Subcutaneous adipose tissue (tissue), 4 donors: ENCODE results near the gene SLC23A1. TPM values are rescaled to one million over a fixed set of nuclear protein-coding genes. Genes with fewer than 3 reads are reported as not detected.

Source experiments
- total RNA-seq, 4 donors: library from RNA; depleted of rRNA; stranded (reverse); fragments of >200 nt; gene quantifications; one replicate each; pipeline ENCODE4 v1.1.0, GENCODE V29; 2016
- TF ChIP-seq, protein P1 (sequence below): fragments of 450-650 bp; IDR thresholded peaks from one replicate; pipeline ENCODE4 v1.5.1; 2016; ENCODE audit warnings: low read depth, mild to moderate bottlenecking, control low read depth, antibody characterized with exemption, moderate library complexity

The SLC23A1 gene
- total RNA-seq, 4 donors from 2014 or later, result not detected

DNA sequence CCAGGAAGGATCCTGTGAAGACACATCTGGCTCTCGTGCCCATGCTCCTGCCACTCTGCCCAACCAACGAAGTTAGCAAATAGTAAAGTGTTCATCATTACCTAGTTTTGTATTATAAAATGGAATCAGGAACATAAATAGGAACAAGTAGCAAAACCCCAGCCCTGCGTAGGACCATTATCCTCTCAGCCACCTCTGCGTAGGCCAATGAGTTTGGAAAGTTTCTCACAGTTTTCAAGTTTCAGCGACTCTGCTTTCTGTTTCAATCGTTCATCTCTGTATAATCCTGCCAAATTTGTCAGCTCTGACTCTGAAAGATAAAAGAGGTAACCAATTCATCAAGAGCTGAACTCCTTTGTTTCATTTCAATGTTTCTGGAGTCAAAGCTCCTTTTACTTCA is 30.9 kb upstream of the SLC23A1 start:
- TF ChIP-seq, protein P1, sequence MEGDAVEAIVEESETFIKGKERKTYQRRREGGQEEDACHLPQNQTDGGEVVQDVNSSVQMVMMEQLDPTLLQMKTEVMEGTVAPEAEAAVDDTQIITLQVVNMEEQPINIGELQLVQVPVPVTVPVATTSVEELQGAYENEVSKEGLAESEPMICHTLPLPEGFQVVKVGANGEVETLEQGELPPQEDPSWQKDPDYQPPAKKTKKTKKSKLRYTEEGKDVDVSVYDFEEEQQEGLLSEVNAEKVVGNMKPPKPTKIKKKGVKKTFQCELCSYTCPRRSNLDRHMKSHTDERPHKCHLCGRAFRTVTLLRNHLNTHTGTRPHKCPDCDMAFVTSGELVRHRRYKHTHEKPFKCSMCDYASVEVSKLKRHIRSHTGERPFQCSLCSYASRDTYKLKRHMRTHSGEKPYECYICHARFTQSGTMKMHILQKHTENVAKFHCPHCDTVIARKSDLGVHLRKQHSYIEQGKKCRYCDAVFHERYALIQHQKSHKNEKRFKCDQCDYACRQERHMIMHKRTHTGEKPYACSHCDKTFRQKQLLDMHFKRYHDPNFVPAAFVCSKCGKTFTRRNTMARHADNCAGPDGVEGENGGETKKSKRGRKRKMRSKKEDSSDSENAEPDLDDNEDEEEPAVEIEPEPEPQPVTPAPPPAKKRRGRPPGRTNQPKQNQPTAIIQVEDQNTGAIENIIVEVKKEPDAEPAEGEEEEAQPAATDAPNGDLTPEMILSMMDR, result no peak

DNA sequence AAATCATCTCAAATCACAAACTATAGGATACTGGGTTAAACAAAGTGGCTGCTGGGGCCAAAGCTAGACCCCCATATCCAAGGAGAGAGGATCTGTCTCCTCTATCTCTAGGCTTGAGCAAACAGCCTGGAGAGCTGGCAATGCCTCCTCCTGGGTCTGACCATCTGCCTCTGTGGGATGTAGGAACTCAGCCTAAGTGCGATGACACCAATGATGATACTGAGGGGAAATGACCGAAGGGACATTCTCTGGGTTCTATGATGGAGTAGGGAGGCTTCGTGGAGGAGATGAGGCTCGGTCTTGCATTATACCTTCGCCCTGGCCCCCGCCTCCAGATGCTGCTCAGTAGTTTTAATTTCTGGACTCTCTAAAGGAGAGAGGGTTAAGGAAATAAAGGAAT is 30.1 kb upstream of the SLC23A1 start:
- TF ChIP-seq, protein P1, result no peak

DNA sequence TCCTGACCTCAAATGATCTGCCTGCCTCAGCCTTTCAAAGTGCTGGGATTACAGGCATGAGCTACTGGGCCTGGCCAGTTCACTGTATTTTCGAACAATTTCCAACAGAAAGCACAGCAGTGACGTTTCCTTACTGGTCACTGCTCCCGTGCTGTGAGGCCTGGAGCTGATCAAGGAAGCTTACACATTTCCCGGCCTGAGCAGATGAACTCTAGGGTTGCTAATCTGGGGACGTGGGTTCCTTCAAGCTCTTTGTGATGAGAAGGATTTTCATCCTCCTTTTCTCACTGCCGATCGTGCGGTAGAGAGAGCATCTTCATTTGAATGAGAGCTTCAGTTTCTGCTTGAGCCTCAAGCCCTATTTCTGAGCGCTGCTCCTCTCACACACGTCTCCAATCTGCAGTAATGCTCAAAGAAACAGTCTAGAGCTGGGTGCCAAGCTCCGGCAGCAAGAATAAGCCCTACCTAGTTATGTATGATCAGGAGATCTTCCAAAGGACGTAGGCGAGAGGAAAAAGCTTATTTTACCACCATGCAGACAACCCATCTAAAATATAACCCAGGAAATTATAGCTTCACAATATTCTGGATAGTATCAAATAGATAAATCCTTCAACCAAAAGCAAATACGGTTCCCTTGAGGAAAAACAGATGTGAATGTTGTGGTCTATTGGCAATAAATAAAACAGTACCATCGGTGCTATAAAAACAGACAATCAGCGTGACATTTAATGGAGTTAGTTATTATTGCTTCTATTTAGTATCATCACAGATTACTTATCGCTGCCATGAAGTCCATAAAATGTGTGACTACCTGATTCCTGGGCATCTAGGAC is 28.1 kb upstream of the SLC23A1 start:
- TF ChIP-seq, protein P1, result no peak

DNA sequence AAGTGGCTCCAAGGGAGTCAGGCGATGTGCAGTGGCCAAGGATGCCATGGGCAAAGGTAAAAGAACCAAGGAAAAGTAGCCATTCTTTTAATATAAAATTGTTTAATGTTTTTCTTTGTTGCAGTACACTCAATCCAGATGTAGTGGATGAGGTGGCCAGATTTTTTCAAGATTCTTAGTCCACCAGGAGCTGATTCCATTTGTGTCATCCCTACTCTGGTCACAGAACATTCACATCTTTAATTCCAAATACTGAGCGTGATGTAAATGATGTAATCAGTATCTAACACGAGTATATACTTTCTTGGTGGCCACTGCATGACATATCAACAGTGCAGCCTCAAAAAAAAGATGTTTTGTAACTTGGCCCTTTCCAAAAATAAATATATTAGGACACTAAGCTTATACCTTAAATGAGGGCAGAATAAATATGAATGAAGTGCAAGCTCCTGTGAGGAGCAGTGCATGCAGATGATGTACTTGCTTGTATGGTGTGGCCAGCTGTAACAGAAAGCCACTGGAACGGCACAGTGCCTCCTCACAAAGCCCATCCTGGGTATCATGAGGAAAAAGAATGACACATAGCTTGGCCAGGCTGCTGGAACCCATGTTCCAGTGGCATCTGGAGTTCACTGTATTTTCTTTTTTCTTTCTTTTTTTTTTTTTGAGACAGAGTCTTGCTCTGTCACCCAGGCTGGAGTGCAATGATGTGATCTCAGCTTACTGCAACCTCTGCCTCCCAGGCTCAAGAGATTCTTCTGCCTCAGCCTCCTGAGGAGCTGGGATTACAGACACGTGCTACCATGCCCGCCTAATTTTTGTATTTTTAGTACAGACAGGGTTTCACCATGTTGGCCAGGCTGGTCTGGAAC is 27.3 kb upstream of the SLC23A1 start:
- TF ChIP-seq, protein P1, result no peak

DNA sequence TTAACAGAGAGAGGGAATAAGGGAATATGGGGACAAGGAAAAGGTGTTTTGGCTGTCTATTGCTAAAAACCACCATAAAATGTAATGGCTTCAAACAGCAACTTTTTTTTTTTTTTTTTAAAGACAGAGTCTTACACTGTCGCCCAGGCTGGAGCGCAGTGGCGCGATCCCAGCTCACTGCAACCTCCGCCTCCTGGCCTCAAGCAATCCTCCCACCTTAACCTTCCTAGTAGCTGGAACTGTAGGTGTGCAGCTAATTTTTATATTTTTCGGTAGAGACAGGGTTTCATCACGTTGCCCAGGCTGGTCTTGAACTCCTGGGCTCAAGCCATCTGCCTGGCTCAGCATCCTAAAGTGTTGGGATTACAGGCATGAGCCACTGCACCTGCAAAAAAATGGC is 25.1 kb upstream of the SLC23A1 start:
- TF ChIP-seq, protein P1, result no peak

DNA sequence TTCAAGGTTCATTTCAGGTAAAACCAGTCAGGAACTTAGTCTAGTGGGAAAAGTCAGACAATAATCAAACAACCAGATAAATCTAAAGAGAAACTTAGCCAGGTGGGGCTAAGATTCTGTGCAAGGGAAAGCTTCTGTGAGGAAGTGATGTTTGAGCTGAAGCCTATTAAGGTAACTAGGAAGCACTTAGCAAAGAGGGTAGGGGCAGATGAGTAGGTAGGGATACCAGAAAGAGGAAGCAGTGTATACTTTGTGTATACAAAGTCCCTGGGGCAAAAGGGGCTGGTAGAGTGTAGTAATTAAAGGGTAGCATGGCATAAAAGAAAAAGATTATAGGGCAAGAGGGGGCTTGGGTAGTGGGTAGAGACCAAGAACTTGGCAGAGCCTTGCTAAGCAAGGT is 24.4 kb upstream of the SLC23A1 start:
- TF ChIP-seq, protein P1, result no peak

DNA sequence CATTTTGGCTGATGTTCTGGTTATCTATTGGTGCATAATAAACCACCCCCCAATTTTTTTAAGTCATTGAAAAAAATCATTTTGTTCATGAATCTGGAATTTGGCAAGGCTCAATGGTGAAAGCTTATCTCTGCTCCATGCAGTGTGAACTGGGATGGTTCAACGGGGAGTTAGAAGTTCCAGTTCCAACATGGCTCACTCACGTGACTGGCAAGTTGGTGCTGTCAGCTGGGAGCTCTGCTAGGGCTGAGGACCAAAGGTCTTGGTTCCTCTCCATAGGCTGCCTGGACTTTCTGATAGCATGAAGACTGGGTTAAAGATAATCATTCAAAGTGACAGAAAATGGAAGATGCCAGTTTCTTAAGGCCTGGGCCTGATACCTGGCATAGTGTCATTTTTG is 23.9 kb upstream of the SLC23A1 start:
- TF ChIP-seq, protein P1, result no peak
